Testis (tissue), 2 donors: Measurements from ENCODE around the gene CEBPZ.
"Not testable (repeated sequence)": the region's sequence is repeated elsewhere in the genome, so short reads cannot be mapped to it uniquely, and the experiment has no call there.

Experiments
- POLR2A ChIP-seq: fragments of 450-650 bp; IDR thresholded peaks from one replicate; pipeline ENCODE4 v1.6.1; 2017; ENCODE audit warnings: antibody characterized with exemption, mild to moderate bottlenecking, moderate library complexity
- TF ChIP-seq, protein P1 (sequence below), 3 experiments: fragments of 450-650 bp in 2 of 3; fragments of 200-600 bp in 1 of 3; sonication (generic) in 1 of 3; IDR thresholded peaks; one replicate each; pipeline ENCODE4 v1.5.1; 2016 to 2019; ENCODE audit warnings: antibody characterized with exemption in 3 of 3, mild to moderate bottlenecking in 2 of 3, moderate library complexity in 1 of 3

DNA sequence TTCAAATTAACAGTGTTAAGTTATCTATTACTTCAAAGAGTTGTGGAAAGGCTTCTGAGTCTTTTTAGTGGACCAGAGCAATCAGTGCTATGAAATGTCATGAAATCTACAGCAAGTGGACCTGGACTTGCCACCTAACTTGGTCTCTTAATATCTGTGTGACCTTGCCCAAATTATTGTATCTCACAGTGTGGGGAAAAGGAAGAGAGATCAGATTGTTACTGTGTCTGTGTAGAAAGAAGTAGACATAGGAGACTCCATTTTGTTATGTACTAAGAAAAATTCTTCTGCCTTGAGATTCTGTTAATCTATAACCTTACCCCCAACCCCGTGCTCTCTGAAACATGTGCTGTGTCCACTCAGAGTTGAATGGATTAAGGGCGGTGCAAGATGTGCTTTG is 6.3 kb downstream of the CEBPZ start:
- TF ChIP-seq, protein P1, sequence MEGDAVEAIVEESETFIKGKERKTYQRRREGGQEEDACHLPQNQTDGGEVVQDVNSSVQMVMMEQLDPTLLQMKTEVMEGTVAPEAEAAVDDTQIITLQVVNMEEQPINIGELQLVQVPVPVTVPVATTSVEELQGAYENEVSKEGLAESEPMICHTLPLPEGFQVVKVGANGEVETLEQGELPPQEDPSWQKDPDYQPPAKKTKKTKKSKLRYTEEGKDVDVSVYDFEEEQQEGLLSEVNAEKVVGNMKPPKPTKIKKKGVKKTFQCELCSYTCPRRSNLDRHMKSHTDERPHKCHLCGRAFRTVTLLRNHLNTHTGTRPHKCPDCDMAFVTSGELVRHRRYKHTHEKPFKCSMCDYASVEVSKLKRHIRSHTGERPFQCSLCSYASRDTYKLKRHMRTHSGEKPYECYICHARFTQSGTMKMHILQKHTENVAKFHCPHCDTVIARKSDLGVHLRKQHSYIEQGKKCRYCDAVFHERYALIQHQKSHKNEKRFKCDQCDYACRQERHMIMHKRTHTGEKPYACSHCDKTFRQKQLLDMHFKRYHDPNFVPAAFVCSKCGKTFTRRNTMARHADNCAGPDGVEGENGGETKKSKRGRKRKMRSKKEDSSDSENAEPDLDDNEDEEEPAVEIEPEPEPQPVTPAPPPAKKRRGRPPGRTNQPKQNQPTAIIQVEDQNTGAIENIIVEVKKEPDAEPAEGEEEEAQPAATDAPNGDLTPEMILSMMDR (IDR thresholded peaks at IDR 0.05) = not testable (repeated sequence)
- TF ChIP-seq POLR2A = not testable (repeated sequence)
